GM23338 (cell line): ENCODE measurements around the gene CFAP74. TPM values are rescaled to one million over a fixed set of nuclear protein-coding genes. Genes with fewer than 3 reads are reported as not detected.

Experiments used
- ATAC-seq: fragments of 200-7000 bp; cut with Tn5 transposase; 3 replicates; pipeline ENCODE4 v1.9.1; 2020
- DNase-seq: peaks from one replicate; pipeline ENCODE4 v3.0.0-alpha.2; 2015; ENCODE audit warnings: low spot score
- H2AFZ ChIP-seq: fragments of 200-600 bp; sonication (generic); 2 replicates; pipeline ENCODE4 v1.8.0; 2016; ENCODE audit warnings: antibody characterized with exemption, mild to moderate bottlenecking, moderate library complexity
- H3F3A ChIP-seq: fragments of 200-600 bp; sonication (generic); replicated peaks from 2 replicates; pipeline ENCODE4 v1.8.0; 2017; ENCODE audit warnings: antibody characterized with exemption, mixed run types, low read depth
- H3K27ac ChIP-seq: fragments of 200-600 bp; sonication (generic); 2 replicates; pipeline ENCODE4 v1.6.1; 2016; ENCODE audit warnings: low read depth
- H3K27me3 ChIP-seq: fragments of 200-600 bp; sonication (generic); 2 replicates; pipeline ENCODE4 v1.8.0; 2016; ENCODE audit warnings: mild to moderate bottlenecking, mixed run types, moderate library complexity; ENCODE audit not compliant: insufficient read depth
- H3K36me3 ChIP-seq: fragments of 200-600 bp; sonication (generic); 2 replicates; pipeline ENCODE4 v1.8.0; 2016; ENCODE audit warnings: mild to moderate bottlenecking; ENCODE audit not compliant: insufficient read depth
- H3K4me1 ChIP-seq: fragments of 200-600 bp; sonication (generic); 2 replicates; pipeline ENCODE4 v1.8.0; 2016; ENCODE audit warnings: mild to moderate bottlenecking, moderate library complexity; ENCODE audit not compliant: insufficient read depth
- H3K4me2 ChIP-seq: fragments of 200-600 bp; sonication (generic); 2 replicates; pipeline ENCODE4 v1.7.1; 2017; ENCODE audit warnings: mixed run types
- H3K4me3 ChIP-seq: fragments of 200-600 bp; sonication (generic); 2 replicates; pipeline ENCODE4 v1.6.1; 2016; ENCODE audit warnings: mixed run types
- H3K79me2 ChIP-seq: fragments of 200-600 bp; sonication (generic); replicated peaks from 2 replicates; pipeline ENCODE4 v1.8.0; 2017; ENCODE audit warnings: mild to moderate bottlenecking; ENCODE audit not compliant: insufficient read depth
- H3K9me2 ChIP-seq: fragments of 200-600 bp; sonication (generic); 2 replicates; pipeline ENCODE4 v1.8.0; 2017; ENCODE audit not compliant: insufficient read depth
- H4K20me1 ChIP-seq: fragments of 200-600 bp; sonication (generic); replicated peaks from 2 replicates; pipeline ENCODE4 v1.8.0; 2017; ENCODE audit warnings: mild to moderate bottlenecking; ENCODE audit not compliant: insufficient read depth
- H3K27ac Mint-ChIP-seq: 2 replicates; pipeline ENCODE4 v1.8.0; 2020; ENCODE audit warnings: inconsistent platforms, mild to moderate bottlenecking, moderate library complexity, mixed read lengths
- H3K27me3 Mint-ChIP-seq: 3 replicates; pipeline ENCODE4 v1.8.0; 2022; ENCODE audit warnings: low read depth, mild to moderate bottlenecking, moderate library complexity, mixed read lengths, inconsistent platforms; ENCODE audit not compliant: insufficient read depth, poor library complexity
- H3K36me3 Mint-ChIP-seq: 3 replicates; pipeline ENCODE4 v1.8.0; 2021; ENCODE audit warnings: low read depth, mild to moderate bottlenecking, inconsistent platforms, moderate library complexity, mixed read lengths
- H3K4me1 Mint-ChIP-seq: 3 replicates; pipeline ENCODE4 v1.8.0; 2020; ENCODE audit warnings: mild to moderate bottlenecking, inconsistent platforms, mixed read lengths
- H3K4me3 Mint-ChIP-seq: 3 replicates; pipeline ENCODE4 v1.8.0; 2021; ENCODE audit warnings: moderate library complexity, mild to moderate bottlenecking, inconsistent platforms, mixed read lengths
- H3K9me3 Mint-ChIP-seq: 3 replicates; pipeline ENCODE4 v1.8.0; 2020; ENCODE audit warnings: moderate library complexity, mild to moderate bottlenecking, inconsistent platforms, mixed read lengths
- CREB1 ChIP-seq: fragments of 250-450 bp; sonication (Bioruptor Pico); IDR thresholded peaks from 2 replicates; pipeline ENCODE4 v1.5.0; 2020; ENCODE audit warnings: low read depth, mild to moderate bottlenecking, moderate library complexity
- EZH2 ChIP-seq: fragments of 200-600 bp; sonication (generic); IDR thresholded peaks from one replicate; pipeline ENCODE4 v1.8.0; 2017; ENCODE audit warnings: antibody characterized with exemption, mild to moderate bottlenecking, low read depth; ENCODE audit not compliant: unreplicated experiment
- EZH2phosphoT487 ChIP-seq: fragments of 200-600 bp; sonication (generic); IDR thresholded peaks from one replicate; pipeline ENCODE4 v1.8.1; 2018; ENCODE audit warnings: antibody characterized with exemption; ENCODE audit not compliant: unreplicated experiment
- NANOG ChIP-seq: IDR thresholded peaks from 2 replicates; pipeline ENCODE4 v1.6.1; 2016; ENCODE audit warnings: antibody characterized with exemption, borderline replicate concordance
- POLR2AphosphoS5 ChIP-seq: IDR thresholded peaks from 2 replicates; pipeline ENCODE4 v1.6.1; 2016; ENCODE audit warnings: antibody characterized with exemption, low read depth
- STAT1 ChIP-seq: IDR thresholded peaks from one replicate; pipeline ENCODE4 v1.6.1; 2016; ENCODE audit warnings: antibody characterized with exemption; ENCODE audit not compliant: unreplicated experiment
- ZNF114 ChIP-seq: fragments of 250-450 bp; sonication (Bioruptor Pico); IDR thresholded peaks from 2 replicates; pipeline ENCODE4 v1.5.0; 2020; ENCODE audit warnings: mild to moderate bottlenecking, moderate library complexity
- ZNF331 ChIP-seq: fragments of 250-450 bp; sonication (Bioruptor Pico); IDR thresholded peaks from 2 replicates; pipeline ENCODE4 v1.5.0; 2020; ENCODE audit warnings: low read depth, mild to moderate bottlenecking, moderate library complexity
- polyA plus RNA-seq: library from polyadenylated mRNA; unstranded; fragments of >200 nt; fragmentation: Nextera tagmentation; extraction: Ambion mirVana; gene quantifications from 2 replicates; pipeline ENCODE4 v1.2.1, GENCODE V29; 2016
- total RNA-seq: library from RNA; depleted of rRNA; stranded (reverse); fragments of >200 nt; shearing (Covaris generic); gene quantifications from 2 replicates; pipeline ENCODE4 v1.2.3, GENCODE V29; 2014
- TF ChIP-seq, protein P1 (sequence below): IDR thresholded peaks from 2 replicates; pipeline ENCODE4 v1.6.1; 2016; ENCODE audit warnings: antibody characterized with exemption
- TF ChIP-seq, protein P2 (sequence below), 2 experiments: fragments of 200-600 bp in 1 of 2; sonication (generic) in 1 of 2; conservative IDR thresholded peaks; 2 replicates each; pipeline versions ENCODE4 v1.5.1 to v1.6.1; 2016 to 2017; ENCODE audit warnings: antibody characterized with exemption in 2 of 2, low read depth in 2 of 2, mild to moderate bottlenecking in 2 of 2, moderate library complexity in 1 of 2
- TF ChIP-seq, protein P3 (sequence below): IDR thresholded peaks from one replicate; pipeline ENCODE4 v1.6.1; 2018; ENCODE audit warnings: antibody characterized with exemption; ENCODE audit not compliant: unreplicated experiment
- TF ChIP-seq, protein P4 (sequence below): fragments of 250-450 bp; sonication (Bioruptor Pico); IDR thresholded peaks from 2 replicates; pipeline ENCODE4 v1.5.0; 2020; ENCODE audit warnings: mild to moderate bottlenecking, moderate library complexity

Gene CFAP74
- total and polyA plus RNA-seq, 2 experiments from 2014 or later: 0.21 TPM; not detected in 1

DNA sequence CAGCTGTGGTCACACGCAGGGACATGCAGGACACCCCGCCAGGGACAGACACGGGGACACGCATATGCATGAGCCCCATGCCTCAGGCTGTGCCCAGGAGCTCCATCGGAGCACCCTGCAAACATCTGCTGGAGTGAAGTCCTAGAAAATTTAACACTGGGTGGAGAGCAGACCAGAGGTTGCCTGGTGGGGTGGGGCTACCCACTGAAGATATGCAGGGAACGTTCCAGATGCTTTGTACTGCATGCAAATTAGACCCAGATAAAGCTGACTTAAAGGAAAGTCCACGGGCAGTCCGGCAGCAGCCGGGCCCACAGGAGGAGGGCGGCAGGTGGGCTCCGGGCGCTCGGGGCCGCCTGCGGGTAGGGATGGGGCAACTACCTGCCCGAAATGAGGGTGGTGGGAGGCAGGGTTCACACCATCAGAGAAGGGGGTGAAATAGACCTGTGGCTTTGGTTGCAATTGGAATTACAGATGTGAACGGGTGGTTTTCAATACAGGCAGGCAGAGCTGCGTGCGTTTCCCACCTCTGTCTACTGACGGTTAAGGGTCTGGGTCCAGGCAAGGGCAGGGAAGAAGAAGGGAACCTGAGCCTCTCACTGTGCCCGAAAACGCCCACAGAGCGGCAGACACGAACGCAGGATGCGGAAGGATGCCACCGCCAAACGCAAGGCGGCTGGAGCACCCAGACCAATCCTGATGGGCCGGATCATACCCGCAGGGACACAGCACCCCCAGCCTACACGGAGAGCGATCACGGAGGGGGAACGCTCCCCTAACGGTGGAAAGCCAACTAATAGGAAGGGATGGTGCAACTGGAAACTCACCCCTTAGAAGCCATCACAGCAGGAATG lies 21.0 kb downstream of the CFAP74 start:
- 0 out of 2 replicates have a peak, but pooled peaks cover 3% of the 10 kb centered on the region for H3F3A ChIP-seq
- DNase-seq (no peak), ATAC-seq (no peak)
- no peak overlapping the region for H3K4me2 ChIP-seq
- H3K27me3 ChIP-seq: no peaks in the 10 kb centered on the region
- no peaks in the 10 kb centered on the region for H3K9me2 ChIP-seq
- TF ChIP-seq ZNF114 (CRISPR knock-in tag): no peak
- no peak for TF ChIP-seq ZNF331 (CRISPR knock-in tag)
- TF ChIP-seq, protein P1, sequence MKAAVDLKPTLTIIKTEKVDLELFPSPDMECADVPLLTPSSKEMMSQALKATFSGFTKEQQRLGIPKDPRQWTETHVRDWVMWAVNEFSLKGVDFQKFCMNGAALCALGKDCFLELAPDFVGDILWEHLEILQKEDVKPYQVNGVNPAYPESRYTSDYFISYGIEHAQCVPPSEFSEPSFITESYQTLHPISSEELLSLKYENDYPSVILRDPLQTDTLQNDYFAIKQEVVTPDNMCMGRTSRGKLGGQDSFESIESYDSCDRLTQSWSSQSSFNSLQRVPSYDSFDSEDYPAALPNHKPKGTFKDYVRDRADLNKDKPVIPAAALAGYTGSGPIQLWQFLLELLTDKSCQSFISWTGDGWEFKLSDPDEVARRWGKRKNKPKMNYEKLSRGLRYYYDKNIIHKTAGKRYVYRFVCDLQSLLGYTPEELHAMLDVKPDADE: no peak
- no peak for TF ChIP-seq NANOG
- no peak for TF ChIP-seq EZH2phosphoT487
- TF ChIP-seq, protein P2, sequence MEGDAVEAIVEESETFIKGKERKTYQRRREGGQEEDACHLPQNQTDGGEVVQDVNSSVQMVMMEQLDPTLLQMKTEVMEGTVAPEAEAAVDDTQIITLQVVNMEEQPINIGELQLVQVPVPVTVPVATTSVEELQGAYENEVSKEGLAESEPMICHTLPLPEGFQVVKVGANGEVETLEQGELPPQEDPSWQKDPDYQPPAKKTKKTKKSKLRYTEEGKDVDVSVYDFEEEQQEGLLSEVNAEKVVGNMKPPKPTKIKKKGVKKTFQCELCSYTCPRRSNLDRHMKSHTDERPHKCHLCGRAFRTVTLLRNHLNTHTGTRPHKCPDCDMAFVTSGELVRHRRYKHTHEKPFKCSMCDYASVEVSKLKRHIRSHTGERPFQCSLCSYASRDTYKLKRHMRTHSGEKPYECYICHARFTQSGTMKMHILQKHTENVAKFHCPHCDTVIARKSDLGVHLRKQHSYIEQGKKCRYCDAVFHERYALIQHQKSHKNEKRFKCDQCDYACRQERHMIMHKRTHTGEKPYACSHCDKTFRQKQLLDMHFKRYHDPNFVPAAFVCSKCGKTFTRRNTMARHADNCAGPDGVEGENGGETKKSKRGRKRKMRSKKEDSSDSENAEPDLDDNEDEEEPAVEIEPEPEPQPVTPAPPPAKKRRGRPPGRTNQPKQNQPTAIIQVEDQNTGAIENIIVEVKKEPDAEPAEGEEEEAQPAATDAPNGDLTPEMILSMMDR (conservative IDR thresholded peaks at IDR 0.05; ENCODE audit: low read depth in 2 of 2): no peak
- TF ChIP-seq POLR2AphosphoS5: no peak
- TF ChIP-seq EZH2: no peak
- no peak for TF ChIP-seq CREB1 (CRISPR knock-in tag)
- TF ChIP-seq, protein P3, sequence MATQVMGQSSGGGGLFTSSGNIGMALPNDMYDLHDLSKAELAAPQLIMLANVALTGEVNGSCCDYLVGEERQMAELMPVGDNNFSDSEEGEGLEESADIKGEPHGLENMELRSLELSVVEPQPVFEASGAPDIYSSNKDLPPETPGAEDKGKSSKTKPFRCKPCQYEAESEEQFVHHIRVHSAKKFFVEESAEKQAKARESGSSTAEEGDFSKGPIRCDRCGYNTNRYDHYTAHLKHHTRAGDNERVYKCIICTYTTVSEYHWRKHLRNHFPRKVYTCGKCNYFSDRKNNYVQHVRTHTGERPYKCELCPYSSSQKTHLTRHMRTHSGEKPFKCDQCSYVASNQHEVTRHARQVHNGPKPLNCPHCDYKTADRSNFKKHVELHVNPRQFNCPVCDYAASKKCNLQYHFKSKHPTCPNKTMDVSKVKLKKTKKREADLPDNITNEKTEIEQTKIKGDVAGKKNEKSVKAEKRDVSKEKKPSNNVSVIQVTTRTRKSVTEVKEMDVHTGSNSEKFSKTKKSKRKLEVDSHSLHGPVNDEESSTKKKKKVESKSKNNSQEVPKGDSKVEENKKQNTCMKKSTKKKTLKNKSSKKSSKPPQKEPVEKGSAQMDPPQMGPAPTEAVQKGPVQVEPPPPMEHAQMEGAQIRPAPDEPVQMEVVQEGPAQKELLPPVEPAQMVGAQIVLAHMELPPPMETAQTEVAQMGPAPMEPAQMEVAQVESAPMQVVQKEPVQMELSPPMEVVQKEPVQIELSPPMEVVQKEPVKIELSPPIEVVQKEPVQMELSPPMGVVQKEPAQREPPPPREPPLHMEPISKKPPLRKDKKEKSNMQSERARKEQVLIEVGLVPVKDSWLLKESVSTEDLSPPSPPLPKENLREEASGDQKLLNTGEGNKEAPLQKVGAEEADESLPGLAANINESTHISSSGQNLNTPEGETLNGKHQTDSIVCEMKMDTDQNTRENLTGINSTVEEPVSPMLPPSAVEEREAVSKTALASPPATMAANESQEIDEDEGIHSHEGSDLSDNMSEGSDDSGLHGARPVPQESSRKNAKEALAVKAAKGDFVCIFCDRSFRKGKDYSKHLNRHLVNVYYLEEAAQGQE: no peak
- TF ChIP-seq STAT1: no peak
- TF ChIP-seq, protein P4, sequence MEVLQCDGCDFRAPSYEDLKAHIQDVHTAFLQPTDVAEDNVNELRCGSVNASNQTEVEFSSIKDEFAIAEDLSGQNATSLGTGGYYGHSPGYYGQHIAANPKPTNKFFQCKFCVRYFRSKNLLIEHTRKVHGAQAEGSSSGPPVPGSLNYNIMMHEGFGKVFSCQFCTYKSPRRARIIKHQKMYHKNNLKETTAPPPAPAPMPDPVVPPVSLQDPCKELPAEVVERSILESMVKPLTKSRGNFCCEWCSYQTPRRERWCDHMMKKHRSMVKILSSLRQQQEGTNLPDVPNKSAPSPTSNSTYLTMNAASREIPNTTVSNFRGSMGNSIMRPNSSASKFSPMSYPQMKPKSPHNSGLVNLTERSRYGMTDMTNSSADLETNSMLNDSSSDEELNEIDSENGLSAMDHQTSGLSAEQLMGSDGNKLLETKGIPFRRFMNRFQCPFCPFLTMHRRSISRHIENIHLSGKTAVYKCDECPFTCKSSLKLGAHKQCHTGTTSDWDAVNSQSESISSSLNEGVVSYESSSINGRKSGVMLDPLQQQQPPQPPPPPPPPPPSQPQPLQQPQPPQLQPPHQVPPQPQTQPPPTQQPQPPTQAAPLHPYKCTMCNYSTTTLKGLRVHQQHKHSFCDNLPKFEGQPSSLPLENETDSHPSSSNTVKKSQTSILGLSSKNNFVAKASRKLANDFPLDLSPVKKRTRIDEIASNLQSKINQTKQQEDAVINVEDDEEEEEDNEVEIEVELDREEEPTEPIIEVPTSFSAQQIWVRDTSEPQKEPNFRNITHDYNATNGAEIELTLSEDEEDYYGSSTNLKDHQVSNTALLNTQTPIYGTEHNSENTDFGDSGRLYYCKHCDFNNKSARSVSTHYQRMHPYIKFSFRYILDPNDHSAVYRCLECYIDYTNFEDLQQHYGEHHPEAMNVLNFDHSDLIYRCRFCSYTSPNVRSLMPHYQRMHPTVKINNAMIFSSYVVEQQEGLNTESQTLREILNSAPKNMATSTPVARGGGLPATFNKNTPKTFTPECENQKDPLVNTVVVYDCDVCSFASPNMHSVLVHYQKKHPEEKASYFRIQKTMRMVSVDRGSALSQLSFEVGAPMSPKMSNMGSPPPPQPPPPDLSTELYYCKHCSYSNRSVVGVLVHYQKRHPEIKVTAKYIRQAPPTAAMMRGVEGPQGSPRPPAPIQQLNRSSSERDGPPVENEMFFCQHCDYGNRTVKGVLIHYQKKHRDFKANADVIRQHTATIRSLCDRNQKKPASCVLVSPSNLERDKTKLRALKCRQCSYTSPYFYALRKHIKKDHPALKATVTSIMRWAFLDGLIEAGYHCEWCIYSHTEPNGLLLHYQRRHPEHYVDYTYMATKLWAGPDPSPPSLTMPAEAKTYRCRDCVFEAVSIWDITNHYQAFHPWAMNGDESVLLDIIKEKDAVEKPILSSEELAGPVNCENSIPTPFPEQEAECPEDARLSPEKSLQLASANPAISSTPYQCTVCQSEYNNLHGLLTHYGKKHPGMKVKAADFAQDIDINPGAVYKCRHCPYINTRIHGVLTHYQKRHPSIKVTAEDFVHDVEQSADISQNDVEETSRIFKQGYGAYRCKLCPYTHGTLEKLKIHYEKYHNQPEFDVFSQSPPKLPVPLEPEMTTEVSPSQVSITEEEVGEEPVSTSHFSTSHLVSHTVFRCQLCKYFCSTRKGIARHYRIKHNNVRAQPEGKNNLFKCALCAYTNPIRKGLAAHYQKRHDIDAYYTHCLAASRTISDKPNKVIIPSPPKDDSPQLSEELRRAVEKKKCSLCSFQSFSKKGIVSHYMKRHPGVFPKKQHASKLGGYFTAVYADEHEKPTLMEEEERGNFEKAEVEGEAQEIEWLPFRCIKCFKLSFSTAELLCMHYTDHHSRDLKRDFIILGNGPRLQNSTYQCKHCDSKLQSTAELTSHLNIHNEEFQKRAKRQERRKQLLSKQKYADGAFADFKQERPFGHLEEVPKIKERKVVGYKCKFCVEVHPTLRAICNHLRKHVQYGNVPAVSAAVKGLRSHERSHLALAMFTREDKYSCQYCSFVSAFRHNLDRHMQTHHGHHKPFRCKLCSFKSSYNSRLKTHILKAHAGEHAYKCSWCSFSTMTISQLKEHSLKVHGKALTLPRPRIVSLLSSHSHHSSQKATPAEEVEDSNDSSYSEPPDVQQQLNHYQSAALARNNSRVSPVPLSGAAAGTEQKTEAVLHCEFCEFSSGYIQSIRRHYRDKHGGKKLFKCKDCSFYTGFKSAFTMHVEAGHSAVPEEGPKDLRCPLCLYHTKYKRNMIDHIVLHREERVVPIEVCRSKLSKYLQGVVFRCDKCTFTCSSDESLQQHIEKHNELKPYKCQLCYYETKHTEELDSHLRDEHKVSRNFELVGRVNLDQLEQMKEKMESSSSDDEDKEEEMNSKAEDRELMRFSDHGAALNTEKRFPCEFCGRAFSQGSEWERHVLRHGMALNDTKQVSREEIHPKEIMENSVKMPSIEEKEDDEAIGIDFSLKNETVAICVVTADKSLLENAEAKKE (CRISPR knock-in tag): no peak
- Mint-ChIP-seq H3K27ac (peak overlapping the region; percentile 40; the same call in 1 of the 2 replicates), H3K4me3 (no peak overlapping the region), H3K9me3 (peaks cover 19% of the 10 kb centered on the region), H3K36me3 (no peaks in the 10 kb centered on the region; the same call in 2 of the 3 replicates), H3K27me3 (peaks cover 14% of the 10 kb centered on the region), H3K4me1 (no peaks in the 10 kb centered on the region; the same call in 2 of the 3 replicates)
- H3K27ac ChIP-seq: no peak overlapping the region
- no peak overlapping the region for H3K4me3 ChIP-seq
- H4K20me1 ChIP-seq: no peaks in the 10 kb centered on the region
- H3K79me2 ChIP-seq: no peaks in the 10 kb centered on the region
- no peaks in the 10 kb centered on the region for H3K4me1 ChIP-seq
- no peaks in the 10 kb centered on the region for H3K36me3 ChIP-seq
- H2AFZ ChIP-seq: no peak overlapping the region; the same call in 1 of the 2 replicates
